GM21447 (cell line): ENCODE results near the gene SH2D3C.

ENCODE experiments used
- ATAC-seq: cut with Tn5 transposase; IDR thresholded peaks from one replicate; pipeline ENCODE4 v1.9.1; 2021; ENCODE audit not compliant: unreplicated experiment

The SH2D3C gene

GRCh38 chr9:127722055-127722745, 56.3 kb downstream of the SH2D3C start:
- ATAC-seq: no peak

- no peak for ATAC-seq
Observed at GRCh38 chr9:127721391-127721821, 57.1 kb downstream of the SH2D3C start.

GRCh38 chr9:127720865-127721227, 57.6 kb downstream of the SH2D3C start:
- no peak for ATAC-seq

- no peak for ATAC-seq
Observed at GRCh38 chr9:127720031-127720864, 58.2 kb downstream of the SH2D3C start.

- ATAC-seq: no peak
Observed at GRCh38 chr9:127717766-127718165, 60.7 kb downstream of the SH2D3C start.

GRCh38 chr9:127716412-127716811, 62.1 kb downstream of the SH2D3C start:
- no peak for ATAC-seq

- ATAC-seq: peak; percentile 86
Observed at GRCh38 chr9:127715470-127716337, 62.8 kb downstream of the SH2D3C start, which contains the start of the genes PTRH1 and TTC16. PTRH1 (minus strand) TSS chr9:127715663; CDS start chr9:127715639, 24 bp downstream. TTC16 (plus strand) TSS chr9:127716079; CDS start chr9:127716146, 67 bp downstream.

GRCh38 chr9:127714951-127715469, 63.5 kb downstream of the SH2D3C start:
- peak; percentile 6 for ATAC-seq

- ATAC-seq: no peak
Observed at GRCh38 chr9:127714020-127714750, 64.3 kb downstream of the SH2D3C start.

- ATAC-seq: no peak
Observed at GRCh38 chr9:127712867-127713266, 65.6 kb downstream of the SH2D3C start.

- ATAC-seq: no peak
Observed at GRCh38 chr9:127712371-127712770, 66.1 kb downstream of the SH2D3C start.

- ATAC-seq: no peak
Observed at GRCh38 chr9:127711831-127712274, 66.6 kb downstream of the SH2D3C start.

- ATAC-seq: no peak
Observed at GRCh38 chr9:127711226-127711701, 67.2 kb downstream of the SH2D3C start.

GRCh38 chr9:127710204-127710783, 68.2 kb downstream of the SH2D3C start:
- ATAC-seq: no peak

GRCh38 chr9:127708952-127709587, 69.4 kb downstream of the SH2D3C start:
- no peak for ATAC-seq

- ATAC-seq: no peak
Observed at GRCh38 chr9:127707766-127708165, 70.7 kb downstream of the SH2D3C start.

- ATAC-seq: no peak
Observed at GRCh38 chr9:127706836-127707241, 71.6 kb downstream of the SH2D3C start, which contains the start of gene CFAP157. CFAP157 (plus strand) TSS chr9:127706988; CDS start chr9:127707032, 44 bp downstream.

- no peak for ATAC-seq
Observed at GRCh38 chr9:127705577-127706379, 72.7 kb downstream of the SH2D3C start.
